Measurements from ENCODE around the gene SLC25A1. TPM values are rescaled to one million over a fixed set of nuclear protein-coding genes. Genes with fewer than 3 reads are reported as not detected.

Gene SLC25A1
- total and polyA plus RNA-seq, 2 of the 8 experiments (the other 6 are each of a cell fraction or from before 2014, with no cell fraction given): 110 to 148 TPM

DNA sequence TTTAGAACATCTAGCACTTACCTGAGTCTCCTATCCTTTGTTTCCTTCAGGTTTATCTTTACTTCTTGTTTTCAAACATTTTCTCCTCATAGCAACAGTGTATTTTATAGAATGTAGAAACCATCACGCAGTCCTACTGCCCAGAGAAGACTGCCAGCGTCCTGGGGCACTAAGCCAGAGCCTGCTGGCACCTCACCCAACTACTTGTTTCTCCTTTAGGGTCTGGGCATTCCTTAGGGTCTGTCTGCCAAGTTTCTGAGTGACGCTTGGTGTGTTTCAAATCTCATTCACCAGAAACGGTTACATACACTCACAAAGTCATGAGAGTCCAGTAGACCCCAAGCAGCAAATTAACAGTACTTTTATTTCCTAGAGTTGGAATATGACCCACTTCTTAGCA lies 49.6 kb upstream of the SLC25A1 start (continued):
- TF ChIP-seq SAP30 (IDR thresholded peaks at IDR 0.05; ENCODE audit: insufficient read depth, insufficient replicate concordance, low read length) (no peak), CEBPB (IDR thresholded peaks at IDR 0.05; ENCODE audit: low read depth, low read length) (no peak), TBP (IDR thresholded peaks at IDR 0.05; ENCODE audit: low read depth, low read length) (no peak), SIRT6 (IDR thresholded peaks at IDR 0.05; ENCODE audit: low read length) (no peak), YY1 (IDR thresholded peaks at IDR 0.05; ENCODE audit: low read depth, low read length) (no peak), TCF12 (IDR thresholded peaks at IDR 0.05; ENCODE audit: low read depth, low read length) (no peak), TAF7 (optimal IDR thresholded peaks at IDR 0.05; ENCODE audit: borderline replicate concordance, low read depth, low read length) (no peak)

Measured in H1 (cell line).